PC-3 (cell line): ENCODE results near the gene DST. TPM values are rescaled to one million over a fixed set of nuclear protein-coding genes. Genes with fewer than 3 reads are reported as not detected.

ENCODE experiments used
- ATAC-seq: fragments of 200-7000 bp; cut with Tn5 transposase; 2 replicates; pipeline ENCODE4 v1.9.1; 2020; ENCODE audit warnings: mild to moderate bottlenecking, moderate library complexity
- BruUV-seq: library from RNA; stranded (reverse); fragments of 400-500 nt; replicated peaks from 2 replicates; lab custom pipeline; 2021; lab: Mats Ljungman, UMichigan
- CTCF ChIA-PET: fragments of 300-600 bp; sonication (Branson Sonifier 250); formaldehyde crosslinking; loops from one replicate; lab custom pipeline; 2022; ENCODE audit warnings: antibody characterized with exemption; lab: Charles Lee
- POLR2A ChIA-PET: fragments of 300-600 bp; sonication (Branson Sonifier 250); formaldehyde crosslinking; loops from one replicate; lab custom pipeline; 2022; ENCODE audit warnings: antibody characterized with exemption; ENCODE audit not compliant: unreplicated experiment; lab: Charles Lee
- DNase-seq: peaks from one replicate; pipeline ENCODE4 v3.0.0-alpha.2; 2015
- H2AFZ ChIP-seq: fragments of 300-600 bp; sonication (generic); 2 replicates; pipeline ENCODE4 v1.6.0; 2016; ENCODE audit warnings: antibody characterized with exemption, low read length
- H3F3A ChIP-seq: fragments of 300-600 bp; sonication (generic); one replicate; pipeline ENCODE4 v1.6.0; 2017; ENCODE audit warnings: antibody characterized with exemption, low read length, control low read depth, mild to moderate bottlenecking; ENCODE audit not compliant: unreplicated experiment
- H3K27ac ChIP-seq: fragments of 300-600 bp; sonication (generic); 2 replicates; pipeline ENCODE4 v1.5.1; 2016; ENCODE audit warnings: mild to moderate bottlenecking, low read length
- H3K27me3 ChIP-seq: fragments of 300-600 bp; sonication (generic); 2 replicates; pipeline ENCODE4 v1.6.1; 2016; ENCODE audit warnings: low read length, mixed read lengths
- H3K36me3 ChIP-seq: fragments of 300-600 bp; sonication (generic); 2 replicates; pipeline ENCODE4 v1.6.1; 2016; ENCODE audit warnings: low read depth, mixed run types, low read length, mixed read lengths
- H3K4me1 ChIP-seq: fragments of 300-600 bp; sonication (generic); 2 replicates; pipeline ENCODE4 v1.5.1; 2016; ENCODE audit warnings: low read length; ENCODE audit not compliant: insufficient read depth
- H3K4me2 ChIP-seq: fragments of 300-600 bp; sonication (generic); 2 replicates; pipeline ENCODE4 v1.6.0; 2016; ENCODE audit warnings: low read length
- H3K4me3 ChIP-seq: fragments of 300-600 bp; sonication (generic); 2 replicates; pipeline ENCODE4 v1.5.1; 2016; ENCODE audit warnings: mild to moderate bottlenecking, low read length, mixed read lengths
- H3K79me2 ChIP-seq: fragments of 300-600 bp; sonication (generic); 2 replicates; pipeline ENCODE4 v1.6.1; 2017; ENCODE audit warnings: low read length, mixed read lengths
- H3K9ac ChIP-seq: fragments of 300-600 bp; sonication (generic); 2 replicates; pipeline ENCODE4 v1.6.0; 2016; ENCODE audit warnings: mild to moderate bottlenecking, low read length
- H3K9me2 ChIP-seq: fragments of 300-600 bp; sonication (generic); replicated peaks from 2 replicates; pipeline ENCODE4 v1.6.1; 2016; ENCODE audit warnings: mixed run types, low read length, mixed read lengths
- H3K9me3 ChIP-seq: fragments of 300-600 bp; sonication (generic); 2 replicates; pipeline ENCODE4 v1.6.1; 2016; ENCODE audit warnings: low read length, mixed read lengths
- H4K20me1 ChIP-seq: fragments of 300-600 bp; sonication (generic); 2 replicates; pipeline ENCODE4 v1.6.1; 2016; ENCODE audit warnings: low read length, mixed read lengths
- EZH2 ChIP-seq: fragments of 300-600 bp; sonication (generic); IDR thresholded peaks from one replicate; pipeline ENCODE4 v1.6.1; 2017; ENCODE audit warnings: antibody characterized with exemption, mild to moderate bottlenecking, low read length; ENCODE audit not compliant: unreplicated experiment
- EZH2phosphoT487 ChIP-seq: fragments of 300-600 bp; sonication (generic); IDR thresholded peaks from 2 replicates; pipeline ENCODE4 v1.6.1; 2018; ENCODE audit warnings: mild to moderate bottlenecking, antibody characterized with exemption, low read length, borderline replicate concordance
- intact Hi-C: fragments of 100-400 bp; cut with micrococcal nuclease; formaldehyde crosslinking; loops from 2 replicates; pipeline ENCODE4 v1.9.0; 2023
- total RNA-seq: library from RNA; depleted of rRNA; stranded (reverse); fragments of >200 nt; gene quantifications from 2 replicates; pipeline ENCODE4 v1.2.3, GENCODE V29; 2014
- TF ChIP-seq, protein P1 (sequence below): fragments of 300-600 bp; sonication (generic); conservative IDR thresholded peaks from 2 replicates; pipeline ENCODE4 v1.5.1; 2017; ENCODE audit warnings: antibody characterized with exemption, low read depth, mild to moderate bottlenecking, low read length

The DST gene
- total RNA-seq, 1 experiment from 2014 or later = 81.5 TPM

DNA sequence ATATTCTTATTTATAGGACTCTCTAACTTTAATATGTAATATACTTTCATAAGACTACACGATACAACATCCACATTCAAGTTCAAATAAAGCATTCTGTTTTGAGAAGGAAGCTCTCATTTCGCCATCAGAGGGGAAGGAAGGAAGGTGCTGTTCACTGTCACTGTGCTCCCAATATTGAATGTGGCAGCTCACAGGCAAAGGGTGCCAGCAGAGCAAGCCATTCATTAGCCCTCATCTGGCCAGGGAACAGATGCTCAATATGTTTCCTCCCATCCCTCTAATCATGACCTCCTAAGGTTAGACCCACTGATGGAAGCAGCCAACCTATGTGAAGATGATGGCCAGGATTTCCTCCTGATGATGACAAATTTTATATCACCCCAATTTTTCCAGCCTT, 154.4 kb downstream of the DST start:
- intact Hi-C loops = no loop called here
- no peaks in the 10 kb centered on the region for H3K27me3 ChIP-seq
- H3K9ac ChIP-seq = no peak overlapping the region
- no peaks in the 10 kb centered on the region for H3K9me2 ChIP-seq
- CTCF ChIA-PET = no interaction called here
- H3K4me3 ChIP-seq = no peak overlapping the region
- H3K9me3 ChIP-seq = no peaks in the 10 kb centered on the region
- H3F3A ChIP-seq = peaks cover 11% of the 10 kb centered on the region
- DNase-seq (no peak), ATAC-seq (no peak)
- H4K20me1 ChIP-seq = no peaks in the 10 kb centered on the region
- POLR2A ChIA-PET = no interaction called here
- no peaks in the 10 kb centered on the region for H3K79me2 ChIP-seq
- H3K4me2 ChIP-seq = no peak overlapping the region
- TF ChIP-seq, protein P1, sequence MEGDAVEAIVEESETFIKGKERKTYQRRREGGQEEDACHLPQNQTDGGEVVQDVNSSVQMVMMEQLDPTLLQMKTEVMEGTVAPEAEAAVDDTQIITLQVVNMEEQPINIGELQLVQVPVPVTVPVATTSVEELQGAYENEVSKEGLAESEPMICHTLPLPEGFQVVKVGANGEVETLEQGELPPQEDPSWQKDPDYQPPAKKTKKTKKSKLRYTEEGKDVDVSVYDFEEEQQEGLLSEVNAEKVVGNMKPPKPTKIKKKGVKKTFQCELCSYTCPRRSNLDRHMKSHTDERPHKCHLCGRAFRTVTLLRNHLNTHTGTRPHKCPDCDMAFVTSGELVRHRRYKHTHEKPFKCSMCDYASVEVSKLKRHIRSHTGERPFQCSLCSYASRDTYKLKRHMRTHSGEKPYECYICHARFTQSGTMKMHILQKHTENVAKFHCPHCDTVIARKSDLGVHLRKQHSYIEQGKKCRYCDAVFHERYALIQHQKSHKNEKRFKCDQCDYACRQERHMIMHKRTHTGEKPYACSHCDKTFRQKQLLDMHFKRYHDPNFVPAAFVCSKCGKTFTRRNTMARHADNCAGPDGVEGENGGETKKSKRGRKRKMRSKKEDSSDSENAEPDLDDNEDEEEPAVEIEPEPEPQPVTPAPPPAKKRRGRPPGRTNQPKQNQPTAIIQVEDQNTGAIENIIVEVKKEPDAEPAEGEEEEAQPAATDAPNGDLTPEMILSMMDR = no peak
- TF ChIP-seq EZH2 = no peak
- TF ChIP-seq EZH2phosphoT487 = no peak
- no TSS peak for BruUV-seq
- H3K4me1 ChIP-seq = peaks cover 23% of the 10 kb centered on the region
- H3K27ac ChIP-seq = no peak overlapping the region
- peaks cover 22% of the 10 kb centered on the region for H3K36me3 ChIP-seq
- no peak overlapping the region for H2AFZ ChIP-seq

DNA sequence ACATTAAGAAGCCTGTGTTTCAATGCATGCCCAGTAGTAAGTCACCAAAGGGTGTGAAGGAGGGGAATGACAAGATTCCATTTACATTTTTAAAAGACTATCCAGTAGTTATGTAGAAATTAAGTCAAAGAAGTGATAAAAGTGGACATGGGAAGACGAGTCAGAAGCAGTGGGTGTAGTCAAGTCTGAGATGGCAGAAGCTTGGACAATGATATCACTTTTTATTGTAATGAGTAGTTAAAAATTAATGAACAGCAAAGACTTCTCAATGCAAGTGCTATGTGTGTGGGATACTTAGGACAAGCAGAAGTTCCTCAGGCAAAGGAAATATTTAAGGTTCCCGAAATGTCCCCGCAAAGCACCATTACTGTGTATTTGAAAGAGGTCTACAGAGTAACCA, 156.0 kb downstream of the DST start:
- ATAC-seq = no peak
- intact Hi-C loops = no loop called here

DNA sequence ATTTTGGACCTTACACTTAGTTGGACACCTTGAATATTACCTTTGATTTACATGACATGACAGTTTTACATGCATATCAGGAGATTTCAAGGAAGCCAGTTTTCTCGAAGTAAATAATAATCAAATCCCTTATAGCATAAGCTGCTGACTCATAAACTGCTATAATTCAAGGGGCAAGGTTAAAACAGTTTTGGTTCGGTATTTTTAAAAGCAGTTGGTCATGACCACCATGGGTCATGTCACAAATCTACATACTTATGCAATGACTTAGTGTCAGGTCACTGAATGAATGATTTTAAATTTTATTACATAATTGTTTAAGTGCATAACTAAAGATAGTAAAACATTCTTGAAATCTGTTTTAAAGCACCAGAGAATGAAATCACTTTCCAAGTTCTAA, 158.0 kb downstream of the DST start:
- ATAC-seq (peak; percentile 83), DNase-seq (peak; percentile 90)
- peak overlapping the region; percentile 33 for H3K4me3 ChIP-seq
- no peaks in the 10 kb centered on the region for H3K27me3 ChIP-seq
- peak overlapping the region; percentile 66 for H3K9ac ChIP-seq
- H3K9me2 ChIP-seq = no peaks in the 10 kb centered on the region
- no peaks in the 10 kb centered on the region for H3K9me3 ChIP-seq
- peaks cover 36% of the 10 kb centered on the region for H3K36me3 ChIP-seq
- H2AFZ ChIP-seq = no peak overlapping the region
- POLR2A ChIA-PET = no interaction called here
- peaks cover 28% of the 10 kb centered on the region for H3K4me1 ChIP-seq
- CTCF ChIA-PET = no interaction called here
- BruUV-seq = TSS peak; percentile 36
- no peaks in the 10 kb centered on the region for H3K79me2 ChIP-seq
- H3K27ac ChIP-seq = peak overlapping the region; percentile 92
- H3F3A ChIP-seq = peaks cover 11% of the 10 kb centered on the region
- H3K4me2 ChIP-seq = peak overlapping the region; percentile 83
- intact Hi-C loops = loop anchor here (1.0 to 2.0 kb wide), 3 partner anchors 40 to 114 kb away; no protein-coding TSS in a partner anchor
- H4K20me1 ChIP-seq = no peaks in the 10 kb centered on the region
- TF ChIP-seq EZH2phosphoT487 (no peak), EZH2 (no peak)
- TF ChIP-seq, protein P1 = no peak

More for the DNA sequence above, 156.0 kb downstream of the DST start:
- BruUV-seq = no TSS peak
- Histone ChIP-seq H3K4me2 (no peak overlapping the region), H2AFZ (no peak overlapping the region), H3K4me1 (peaks cover 28% of the 10 kb centered on the region), H3K27ac (no peak overlapping the region), H3K79me2 (no peaks in the 10 kb centered on the region), H3K9me2 (no peaks in the 10 kb centered on the region), H3K36me3 (peaks cover 22% of the 10 kb centered on the region), H3K27me3 (no peaks in the 10 kb centered on the region), H3K9me3 (no peaks in the 10 kb centered on the region), H3K4me3 (no peak overlapping the region), H4K20me1 (no peaks in the 10 kb centered on the region), H3F3A (peaks cover 11% of the 10 kb centered on the region), H3K9ac (no peak overlapping the region)
- ChIA-PET POLR2A (no interaction called here), CTCF (no interaction called here)
- no peak for DNase-seq
- TF ChIP-seq EZH2 (no peak), EZH2phosphoT487 (no peak)
